ENCODE data around the gene WDFY2.

DNA sequence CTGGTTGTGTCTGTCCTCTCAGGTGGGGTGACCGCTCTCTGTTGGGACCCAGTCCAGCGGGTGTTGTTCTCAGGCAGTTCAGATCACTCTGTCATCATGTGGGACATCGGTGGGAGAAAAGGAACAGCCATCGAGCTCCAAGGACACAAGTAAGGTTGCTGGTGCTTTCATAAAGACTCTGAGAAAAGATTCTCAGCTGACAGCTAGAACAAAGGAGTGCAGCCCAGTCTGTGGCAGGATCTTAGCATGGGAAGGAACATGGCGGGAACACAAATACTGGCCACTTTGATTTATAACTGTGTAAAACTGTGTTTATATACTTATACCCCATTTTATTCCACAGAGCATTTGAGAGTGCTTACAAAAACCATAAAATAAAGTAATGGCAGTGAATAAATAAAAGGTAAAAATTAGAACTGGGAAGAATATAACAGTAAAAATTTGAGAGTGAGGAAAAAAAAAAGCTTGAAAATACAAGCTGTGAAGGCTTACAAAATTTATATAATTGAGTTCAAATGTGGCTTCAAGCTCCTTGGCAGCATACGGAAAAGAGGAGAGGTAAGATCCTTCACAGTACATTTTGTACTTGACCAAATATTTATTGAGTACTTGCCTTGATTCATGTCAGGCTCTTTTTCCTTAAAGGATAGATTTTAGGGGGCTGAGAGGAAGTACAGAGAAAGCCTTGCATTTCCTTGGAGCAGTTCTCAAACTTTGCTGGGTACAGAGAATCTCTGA, 154.9 kb downstream of the WDFY2 start:
- no peak for TF ChIP-seq ZNF274 (IDR thresholded peaks at IDR 0.05; ENCODE audit: low read depth, low read length)
- no peak for TF ChIP-seq YY1 (IDR thresholded peaks at IDR 0.05; ENCODE audit: insufficient read depth, insufficient read length)
- TF ChIP-seq SUZ12 (IDR thresholded peaks at IDR 0.05; ENCODE audit: extremely low read depth, insufficient read depth, insufficient read length) = no peak
